ENCODE measurements around the gene MRPL30.
A peak's percentile ranks its signal among the peaks of the same experiment; 100 is the strongest.
"Not testable (repeated sequence)": the region's sequence is repeated elsewhere in the genome, so short reads cannot be mapped to it uniquely, and the experiment has no call there.

Gene MRPL30

GRCh38 chr2:99156891-99157290, 24.1 kb upstream of the MRPL30 start:
- no peak overlapping the region for H3K27ac ChIP-seq (ENCODE audit: low read depth, low read length)
- H3K4me3 ChIP-seq (ENCODE audit: low read length), result no peak overlapping the region
- H3K27me3 ChIP-seq (ENCODE audit: control insufficient read depth, insufficient read depth, low read length), result no peaks in the 10 kb centered on the region
- H3K4me1 ChIP-seq (ENCODE audit: control insufficient read depth, insufficient read depth, low read length), result no peaks in the 10 kb centered on the region
- H3K36me3 ChIP-seq (ENCODE audit: control insufficient read depth, insufficient read depth, low read length), result peaks cover 7% of the 10 kb centered on the region
- no peak overlapping the region for H3K9ac ChIP-seq (ENCODE audit: low read length)

- Histone ChIP-seq H3K36me3 (ENCODE audit: control insufficient read depth, insufficient read depth, low read length) (peaks cover 10% of the 10 kb centered on the region), H3K27ac (ENCODE audit: low read depth, low read length) (no peak overlapping the region), H3K27me3 (ENCODE audit: control insufficient read depth, insufficient read depth, low read length) (no peaks in the 10 kb centered on the region), H3K9ac (ENCODE audit: low read length) (no peak overlapping the region), H3K4me1 (ENCODE audit: control insufficient read depth, insufficient read depth, low read length) (no peaks in the 10 kb centered on the region), H3K4me3 (ENCODE audit: low read length) (no peak overlapping the region)
Measured at GRCh38 chr2:99158599-99158998, 22.4 kb upstream of the MRPL30 start.

DNA sequence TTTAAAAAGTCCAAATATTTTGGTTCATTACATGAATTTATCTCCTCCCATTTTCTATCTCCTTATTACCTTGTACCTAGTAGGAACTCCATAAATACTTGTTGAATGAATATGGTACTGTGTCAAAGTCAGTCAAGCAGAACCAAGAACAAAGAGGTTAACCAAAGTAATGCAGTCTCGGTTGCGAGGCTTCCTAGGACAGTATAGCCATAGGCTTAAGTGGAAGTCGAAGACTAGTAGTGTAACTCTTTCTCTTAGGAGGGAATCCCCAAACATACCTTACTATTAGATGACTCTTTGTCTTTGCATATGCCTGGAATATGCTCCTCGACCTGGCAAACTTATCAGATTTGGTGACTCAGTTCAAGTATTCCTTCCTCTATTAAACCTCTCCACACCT, 21.4 kb upstream of the MRPL30 start:
- no peaks in the 10 kb centered on the region for H3K27me3 ChIP-seq (ENCODE audit: control insufficient read depth, insufficient read depth, low read length)
- H3K9ac ChIP-seq (ENCODE audit: low read length), result no peak overlapping the region
- no peak overlapping the region for H3K27ac ChIP-seq (ENCODE audit: low read depth, low read length)
- no peak overlapping the region for H3K4me3 ChIP-seq (ENCODE audit: low read length)
- peaks cover 10% of the 10 kb centered on the region for H3K36me3 ChIP-seq (ENCODE audit: control insufficient read depth, insufficient read depth, low read length)
- no peaks in the 10 kb centered on the region for H3K4me1 ChIP-seq (ENCODE audit: control insufficient read depth, insufficient read depth, low read length)

DNA sequence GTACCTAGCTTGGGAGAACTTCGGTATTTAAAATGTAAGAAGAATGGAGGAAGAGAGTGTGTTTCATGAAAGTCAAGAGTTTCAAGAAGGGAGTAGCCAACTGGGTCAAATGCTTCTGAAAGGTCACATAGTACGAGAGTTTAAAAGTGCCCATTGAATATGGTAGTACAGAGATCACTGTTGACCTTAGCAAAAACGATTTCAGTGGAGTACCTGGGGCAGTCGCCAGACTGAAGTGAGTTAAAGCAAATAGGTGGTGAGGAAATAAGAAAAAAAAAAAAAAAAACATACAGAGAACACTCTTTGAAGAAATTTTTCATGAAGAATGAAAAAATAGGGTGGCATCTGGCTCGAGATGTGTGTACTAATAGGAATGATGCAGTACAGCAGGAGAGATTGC, 14.8 kb upstream of the MRPL30 start:
- peaks cover 11% of the 10 kb centered on the region for H3K36me3 ChIP-seq (ENCODE audit: control insufficient read depth, insufficient read depth, low read length)

GRCh38 chr2:99169534-99169933, 11.4 kb upstream of the MRPL30 start:
- no peak overlapping the region for H3K27ac ChIP-seq (ENCODE audit: low read depth, low read length)
- H3K27me3 ChIP-seq (ENCODE audit: control insufficient read depth, insufficient read depth, low read length), result no peaks in the 10 kb centered on the region
- peaks cover 10% of the 10 kb centered on the region for H3K36me3 ChIP-seq (ENCODE audit: control insufficient read depth, insufficient read depth, low read length)
- H3K4me3 ChIP-seq (ENCODE audit: low read length), result no peak overlapping the region
- no peak overlapping the region for H3K9ac ChIP-seq (ENCODE audit: low read length)
- no peaks in the 10 kb centered on the region for H3K4me1 ChIP-seq (ENCODE audit: control insufficient read depth, insufficient read depth, low read length)

More for the DNA sequence above, 14.8 kb upstream of the MRPL30 start:
- Histone ChIP-seq H3K9ac (ENCODE audit: low read length) (no peak overlapping the region), H3K27me3 (ENCODE audit: control insufficient read depth, insufficient read depth, low read length) (no peaks in the 10 kb centered on the region), H3K27ac (ENCODE audit: low read depth, low read length) (no peak overlapping the region), H3K4me1 (ENCODE audit: control insufficient read depth, insufficient read depth, low read length) (no peaks in the 10 kb centered on the region), H3K4me3 (ENCODE audit: low read length) (no peak overlapping the region)

GRCh38 chr2:99171377-99172140, 9.4 kb upstream of the MRPL30 start:
- H3K27me3 ChIP-seq (ENCODE audit: control insufficient read depth, insufficient read depth, low read length), result no peaks in the 10 kb centered on the region
- H3K9ac ChIP-seq (ENCODE audit: low read length), result no peak overlapping the region
- H3K4me3 ChIP-seq (ENCODE audit: low read length), result no peak overlapping the region
- H3K36me3 ChIP-seq (ENCODE audit: control insufficient read depth, insufficient read depth, low read length), result peaks cover 10% of the 10 kb centered on the region
- H3K27ac ChIP-seq (ENCODE audit: low read depth, low read length), result no peak overlapping the region
- H3K4me1 ChIP-seq (ENCODE audit: control insufficient read depth, insufficient read depth, low read length), result no peaks in the 10 kb centered on the region

DNA sequence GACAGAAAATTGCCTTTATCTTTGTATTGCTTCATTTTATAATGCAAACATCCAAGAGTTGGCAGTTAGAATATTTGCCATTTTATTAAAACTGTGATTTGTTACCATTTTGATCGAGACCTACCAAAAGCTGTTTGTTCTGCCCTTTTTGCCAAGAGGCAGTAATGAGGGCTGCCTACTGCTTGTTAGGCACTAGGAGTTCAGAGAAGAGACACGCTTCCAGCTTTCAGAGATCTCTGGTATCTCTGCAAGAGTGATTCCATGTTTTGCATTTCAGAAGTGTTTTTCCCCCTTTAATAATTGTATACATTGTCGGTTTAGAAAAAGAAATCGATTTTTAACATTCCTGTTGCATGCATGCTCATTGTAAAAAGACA, 628 bp downstream of the MRPL30 start:
- H3K27me3 ChIP-seq (ENCODE audit: control insufficient read depth, insufficient read depth, low read length), result no peaks in the 10 kb centered on the region
- H3K4me3 ChIP-seq (ENCODE audit: low read length), result peak overlapping the region; percentile 99
- peak overlapping the region; percentile 74 for H3K9ac ChIP-seq (ENCODE audit: low read length)
- no peak overlapping the region for H3K27ac ChIP-seq (ENCODE audit: low read depth, low read length)
- H3K4me1 ChIP-seq (ENCODE audit: control insufficient read depth, insufficient read depth, low read length), result peaks cover 6% of the 10 kb centered on the region
- H3K36me3 ChIP-seq (ENCODE audit: control insufficient read depth, insufficient read depth, low read length), result peaks cover 2% of the 10 kb centered on the region

DNA sequence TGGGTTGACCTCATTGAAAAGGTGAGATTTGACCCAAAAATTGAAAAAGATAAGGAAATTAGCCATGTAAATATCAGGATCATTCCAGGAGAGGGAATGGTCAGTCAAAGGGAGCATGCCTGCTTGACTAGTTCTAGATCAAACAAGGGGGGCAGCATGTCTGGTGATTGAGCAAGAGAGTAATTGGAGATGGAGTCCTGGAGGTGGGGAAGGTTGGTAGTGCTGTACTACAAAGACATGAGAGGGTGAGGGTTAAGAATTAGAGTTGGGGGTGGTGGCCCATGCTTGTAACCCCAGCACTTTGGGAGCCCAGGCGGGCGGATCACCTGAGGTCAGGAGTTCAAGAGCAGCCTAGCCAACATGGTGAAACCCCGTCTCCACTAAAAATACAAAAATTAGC, 2.0 kb downstream of the MRPL30 start:
- Histone ChIP-seq H3K27ac (ENCODE audit: low read depth, low read length) (no peak overlapping the region), H3K9ac (ENCODE audit: low read length) (no peak overlapping the region), H3K4me3 (ENCODE audit: low read length) (no peak overlapping the region), H3K36me3 (ENCODE audit: control insufficient read depth, insufficient read depth, low read length) (peaks cover 2% of the 10 kb centered on the region), H3K27me3 (ENCODE audit: control insufficient read depth, insufficient read depth, low read length) (no peaks in the 10 kb centered on the region), H3K4me1 (ENCODE audit: control insufficient read depth, insufficient read depth, low read length) (peaks cover 6% of the 10 kb centered on the region)

- peaks cover 2% of the 10 kb centered on the region for H3K36me3 ChIP-seq (ENCODE audit: control insufficient read depth, insufficient read depth, low read length)
- peaks cover 6% of the 10 kb centered on the region for H3K4me1 ChIP-seq (ENCODE audit: control insufficient read depth, insufficient read depth, low read length)
- H3K9ac ChIP-seq (ENCODE audit: low read length), result no peak overlapping the region
- no peaks in the 10 kb centered on the region for H3K27me3 ChIP-seq (ENCODE audit: control insufficient read depth, insufficient read depth, low read length)
- H3K27ac ChIP-seq (ENCODE audit: low read depth, low read length), result no peak overlapping the region
- H3K4me3 ChIP-seq (ENCODE audit: low read length), result no peak overlapping the region
Measured at GRCh38 chr2:99184811-99185210, 3.8 kb downstream of the MRPL30 start.

- Histone ChIP-seq H3K27me3 (ENCODE audit: control insufficient read depth, insufficient read depth, low read length) (no peaks in the 10 kb centered on the region), H3K36me3 (ENCODE audit: control insufficient read depth, insufficient read depth, low read length) (peaks cover 2% of the 10 kb centered on the region), H3K4me1 (ENCODE audit: control insufficient read depth, insufficient read depth, low read length) (no peaks in the 10 kb centered on the region), H3K4me3 (ENCODE audit: low read length) (no peak overlapping the region), H3K9ac (ENCODE audit: low read length) (no peak overlapping the region), H3K27ac (ENCODE audit: low read depth, low read length) (no peak overlapping the region)
Measured at GRCh38 chr2:99187011-99187410, 6.0 kb downstream of the MRPL30 start.

- Histone ChIP-seq H3K27ac (ENCODE audit: low read depth, low read length) (no peak overlapping the region), H3K9ac (ENCODE audit: low read length) (no peak overlapping the region), H3K4me1 (ENCODE audit: control insufficient read depth, insufficient read depth, low read length) (no peaks in the 10 kb centered on the region), H3K4me3 (ENCODE audit: low read length) (no peak overlapping the region), H3K36me3 (ENCODE audit: control insufficient read depth, insufficient read depth, low read length) (peaks cover 2% of the 10 kb centered on the region), H3K27me3 (ENCODE audit: control insufficient read depth, insufficient read depth, low read length) (no peaks in the 10 kb centered on the region)
Measured at GRCh38 chr2:99188357-99188756, 7.4 kb downstream of the MRPL30 start.

DNA sequence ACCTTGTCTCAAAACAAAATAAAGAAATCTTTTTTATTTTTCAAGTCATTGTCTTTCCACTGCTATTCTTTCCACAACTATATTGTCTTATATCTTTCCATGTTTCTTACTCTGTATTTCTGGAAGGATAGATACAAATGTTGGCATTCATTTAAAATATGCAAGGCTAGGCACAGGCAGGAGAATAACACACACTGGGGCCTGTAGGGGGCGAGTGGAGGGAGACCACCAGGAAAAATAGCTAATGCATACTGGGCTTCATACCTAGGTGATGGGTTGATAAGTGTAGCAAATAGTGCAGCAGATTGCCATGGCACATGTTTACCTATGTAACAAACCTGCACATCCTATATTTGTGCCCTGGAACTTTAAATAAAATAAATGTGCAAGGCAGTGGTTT, 9.6 kb downstream of the MRPL30 start:
- Histone ChIP-seq H3K4me1 (ENCODE audit: control insufficient read depth, insufficient read depth, low read length) (no peaks in the 10 kb centered on the region), H3K27me3 (ENCODE audit: control insufficient read depth, insufficient read depth, low read length) (no peaks in the 10 kb centered on the region), H3K36me3 (ENCODE audit: control insufficient read depth, insufficient read depth, low read length) (peaks cover 2% of the 10 kb centered on the region), H3K4me3 (ENCODE audit: low read length) (no peak overlapping the region), H3K9ac (ENCODE audit: low read length) (no peak overlapping the region), H3K27ac (ENCODE audit: low read depth, low read length) (no peak overlapping the region)

- H3K4me3 ChIP-seq (ENCODE audit: low read length); H3K36me3 ChIP-seq (ENCODE audit: control insufficient read depth, insufficient read depth, low read length); H3K27me3 ChIP-seq (ENCODE audit: control insufficient read depth, insufficient read depth, low read length); H3K27ac ChIP-seq (ENCODE audit: low read depth, low read length); H3K9ac ChIP-seq (ENCODE audit: low read length); H3K4me1 ChIP-seq (ENCODE audit: control insufficient read depth, insufficient read depth, low read length): not testable (repeated sequence)
Measured at GRCh38 chr2:99192364-99192763, 11.4 kb downstream of the MRPL30 start.

All from rectal smooth muscle tissue (tissue), 1 donor.